Measurements from ENCODE around the gene CLMN.

GRCh38 chr14:95302667-95303506 is 16.8 kb downstream of the CLMN start:
- TF ChIP-seq CTCF (IDR thresholded peaks at IDR 0.05) (no peak), POLR2AphosphoS5 (IDR thresholded peaks at IDR 0.05) (no peak)

All from prostate gland (tissue), 2 donors.